Measurements from ENCODE around the gene CDH24.

Gene CDH24

DNA sequence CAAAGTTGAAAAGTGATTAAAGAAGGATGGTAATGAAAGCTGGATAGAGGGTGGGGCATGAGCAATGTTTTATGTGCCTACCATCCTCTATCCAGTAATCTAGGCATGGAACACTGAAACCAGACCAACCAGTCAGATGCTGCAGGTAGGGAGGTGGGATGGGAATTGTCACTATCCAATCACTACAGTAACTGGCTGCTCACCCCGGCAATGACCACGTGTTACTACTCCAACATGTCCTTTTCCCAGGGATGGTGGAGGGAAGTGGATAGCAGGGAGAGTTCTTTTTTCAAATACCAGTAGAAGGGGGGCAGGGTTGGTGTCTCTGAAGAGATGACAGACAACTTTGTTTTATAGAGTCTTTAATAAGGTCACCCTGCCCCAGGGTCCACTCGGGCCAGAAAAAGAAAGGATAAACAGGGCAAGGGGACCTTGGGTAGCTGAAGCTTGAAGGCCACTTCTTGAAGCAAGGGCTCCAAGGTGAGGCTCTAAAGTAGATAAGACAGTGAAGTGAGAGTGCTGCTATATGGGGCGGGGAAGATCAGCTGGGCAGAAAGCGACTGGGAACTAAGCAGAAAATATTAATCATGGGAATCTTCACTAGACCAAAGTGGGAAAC, 14.7 kb upstream of the CDH24 start:
- peak overlapping the region; percentile 70 for H3K9ac ChIP-seq (ENCODE audit: low read depth, low read length)
- H3K4me1 ChIP-seq (ENCODE audit: insufficient read depth, low read length): peaks cover 40% of the 10 kb centered on the region
- peak overlapping the region; percentile 78 for H3K27ac ChIP-seq (ENCODE audit: low read length)
- peak overlapping the region in 1 of 2 experiments; percentile 75; a peak in 3 of 4 replicates for H3K4me3 ChIP-seq (ENCODE audit: low read depth in 1 of 2, low read length in 2 of 2)
- H3K4me2 ChIP-seq (ENCODE audit: insufficient read depth, low read length): peak overlapping the region; percentile 92
- H4K20me1 ChIP-seq (ENCODE audit: insufficient read depth, low read length): peaks cover 24% of the 10 kb centered on the region
- H3K79me2 ChIP-seq (ENCODE audit: insufficient read depth, low read length): peaks cover 49% of the 10 kb centered on the region
- no peaks in the 10 kb centered on the region for H3K27me3 ChIP-seq (ENCODE audit: insufficient read depth, low read length, poor library complexity)
- no peak for ATAC-seq (ENCODE audit: insufficient read depth, low read depth)
- TF ChIP-seq EZH2 (IDR thresholded peaks at IDR 0.05; ENCODE audit: borderline replicate concordance, low read depth, low read length, severe bottlenecking) (no peak), CTCF (IDR thresholded peaks at IDR 0.05; ENCODE audit: borderline replicate concordance, extremely low read depth, low read length, poor library complexity, severe bottlenecking) (no peak)
- H2AFZ ChIP-seq (ENCODE audit: low read depth, low read length): 0 out of 2 replicates have a peak overlapping the region, but pooled peaks have one; percentile 1
- no peak for DNase-seq
- H3K36me3 ChIP-seq (ENCODE audit: insufficient read depth, low read length): peaks cover 67% of the 10 kb centered on the region
- no peaks in the 10 kb centered on the region for H3K9me3 ChIP-seq (ENCODE audit: insufficient read depth, low read length, severe bottlenecking)

DNA sequence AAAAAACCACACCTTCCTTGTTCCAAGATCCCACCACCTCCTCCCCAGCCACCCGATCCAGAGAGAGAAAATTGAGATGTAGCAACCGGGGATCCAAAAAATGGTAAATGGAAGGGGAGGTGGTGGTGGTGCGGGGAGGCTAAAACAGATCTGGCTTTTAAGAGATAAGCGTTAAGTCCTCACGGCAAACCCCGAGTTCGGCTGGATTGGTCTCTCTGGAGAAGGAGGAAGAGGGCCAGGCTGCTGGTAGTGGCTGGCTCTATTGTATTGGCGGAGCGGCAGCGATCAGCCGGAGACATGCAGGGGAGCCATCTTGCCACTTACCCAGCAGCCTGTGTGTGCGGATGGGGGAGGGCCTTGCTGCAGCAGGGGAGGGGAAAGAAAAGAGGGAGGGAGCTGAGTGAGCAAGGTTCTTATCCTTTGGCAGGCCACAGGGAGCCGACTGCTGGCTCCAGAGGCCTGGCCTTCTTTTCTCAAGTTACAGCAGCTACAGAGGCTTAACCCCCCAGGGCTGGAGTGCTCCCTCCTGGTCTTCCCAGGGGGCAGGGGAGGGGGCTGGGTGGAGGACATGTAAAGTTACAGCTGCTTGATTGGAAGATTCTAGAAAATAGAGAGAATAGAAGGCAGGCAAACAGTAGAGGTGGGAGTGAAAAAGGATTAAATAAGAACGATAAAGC, 14.1 kb upstream of the CDH24 start:
- Histone ChIP-seq H3K27me3 (ENCODE audit: insufficient read depth, low read length, poor library complexity) (no peaks in the 10 kb centered on the region), H3K9me3 (ENCODE audit: insufficient read depth, low read length, severe bottlenecking) (no peaks in the 10 kb centered on the region), H2AFZ (ENCODE audit: low read depth, low read length) (peak overlapping the region; percentile 73), H3K79me2 (ENCODE audit: insufficient read depth, low read length) (peaks cover 55% of the 10 kb centered on the region), H3K36me3 (ENCODE audit: insufficient read depth, low read length) (peaks cover 66% of the 10 kb centered on the region), H3K27ac (ENCODE audit: low read length) (peak overlapping the region; percentile 78), H3K4me2 (ENCODE audit: insufficient read depth, low read length) (peak overlapping the region; percentile 92), H3K9ac (ENCODE audit: low read depth, low read length) (peak overlapping the region; percentile 70), H3K4me3 (ENCODE audit: low read depth in 1 of 2, low read length in 2 of 2) (peak overlapping the region; percentile 73 to 75), H4K20me1 (ENCODE audit: insufficient read depth, low read length) (peaks cover 29% of the 10 kb centered on the region), H3K4me1 (ENCODE audit: insufficient read depth, low read length) (peaks cover 40% of the 10 kb centered on the region)
- TF ChIP-seq EZH2 (IDR thresholded peaks at IDR 0.05; ENCODE audit: borderline replicate concordance, low read depth, low read length, severe bottlenecking) (no peak), CTCF (IDR thresholded peaks at IDR 0.05; ENCODE audit: borderline replicate concordance, extremely low read depth, low read length, poor library complexity, severe bottlenecking) (no peak)
- ATAC-seq (ENCODE audit: insufficient read depth, low read depth): peak; percentile 95
- DNase-seq: peak; percentile 89

DNA sequence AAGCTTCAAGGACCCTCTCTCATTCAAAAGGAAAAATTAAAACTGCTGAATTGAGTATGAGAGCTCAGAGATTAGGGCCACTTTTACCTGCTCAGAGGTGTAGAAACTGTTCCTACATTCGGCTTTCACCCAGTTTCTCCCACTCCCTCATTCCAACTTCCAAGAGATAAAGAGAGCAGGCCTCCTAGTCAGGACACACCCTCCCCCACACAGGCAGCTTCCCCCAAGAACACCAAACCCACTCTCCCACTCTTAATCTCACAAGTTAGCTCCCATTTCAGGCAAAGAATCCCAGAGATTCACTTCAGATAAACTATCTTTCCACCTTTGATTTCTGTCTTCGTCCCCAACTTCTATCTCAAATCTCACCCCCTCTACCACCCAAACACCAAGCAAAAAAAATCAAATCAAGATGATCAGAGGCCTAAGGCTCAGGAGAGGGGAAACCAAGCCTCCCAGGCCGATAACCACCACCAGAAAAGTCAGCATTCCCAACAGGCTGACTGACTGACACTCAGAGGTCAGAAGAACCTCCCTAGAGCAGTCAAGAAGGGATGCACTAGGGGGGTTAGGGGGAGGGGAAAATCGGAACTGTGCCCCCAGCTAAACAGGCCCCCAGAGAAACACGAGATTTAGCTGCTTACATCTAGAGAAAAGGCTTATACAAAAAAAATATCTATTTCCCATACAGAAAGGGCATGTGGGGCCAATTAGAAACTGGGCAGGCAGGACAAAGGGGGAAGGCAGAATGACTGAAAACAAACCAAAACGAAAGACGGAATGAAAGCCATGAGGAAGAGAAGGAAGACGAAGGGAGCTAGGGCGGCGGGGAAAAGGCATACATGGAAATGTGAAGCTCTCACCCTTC, 13.2 kb upstream of the CDH24 start:
- Histone ChIP-seq H3K27me3 (ENCODE audit: insufficient read depth, low read length, poor library complexity) (no peaks in the 10 kb centered on the region), H3K9ac (ENCODE audit: low read depth, low read length) (peak overlapping the region; percentile 70), H3K4me2 (ENCODE audit: insufficient read depth, low read length) (peak overlapping the region; percentile 92), H3K27ac (ENCODE audit: low read length) (peak overlapping the region; percentile 78), H3K36me3 (ENCODE audit: insufficient read depth, low read length) (peaks cover 66% of the 10 kb centered on the region), H3K4me3 (ENCODE audit: low read depth in 1 of 2, low read length in 2 of 2) (peak overlapping the region; percentile 73 to 75), H3K4me1 (ENCODE audit: insufficient read depth, low read length) (peaks cover 40% of the 10 kb centered on the region), H4K20me1 (ENCODE audit: insufficient read depth, low read length) (peaks cover 38% of the 10 kb centered on the region), H3K9me3 (ENCODE audit: insufficient read depth, low read length, severe bottlenecking) (no peaks in the 10 kb centered on the region), H2AFZ (ENCODE audit: low read depth, low read length) (no peak overlapping the region), H3K79me2 (ENCODE audit: insufficient read depth, low read length) (peaks cover 57% of the 10 kb centered on the region)
- DNase-seq (no peak), ATAC-seq (ENCODE audit: insufficient read depth, low read depth) (no peak)
- TF ChIP-seq EZH2 (IDR thresholded peaks at IDR 0.05; ENCODE audit: borderline replicate concordance, low read depth, low read length, severe bottlenecking) (no peak), CTCF (IDR thresholded peaks at IDR 0.05; ENCODE audit: borderline replicate concordance, extremely low read depth, low read length, poor library complexity, severe bottlenecking) (no peak)
